ENCODE measurements around the gene MOAP1. TPM values are rescaled to one million over a fixed set of nuclear protein-coding genes. Genes with fewer than 3 reads are reported as not detected.

Gene MOAP1
- total and polyA plus RNA-seq, 2 of the 8 experiments (the other 6 are each of a cell fraction or from before 2014, with no cell fraction given), result 18.3 to 20.1 TPM

DNA sequence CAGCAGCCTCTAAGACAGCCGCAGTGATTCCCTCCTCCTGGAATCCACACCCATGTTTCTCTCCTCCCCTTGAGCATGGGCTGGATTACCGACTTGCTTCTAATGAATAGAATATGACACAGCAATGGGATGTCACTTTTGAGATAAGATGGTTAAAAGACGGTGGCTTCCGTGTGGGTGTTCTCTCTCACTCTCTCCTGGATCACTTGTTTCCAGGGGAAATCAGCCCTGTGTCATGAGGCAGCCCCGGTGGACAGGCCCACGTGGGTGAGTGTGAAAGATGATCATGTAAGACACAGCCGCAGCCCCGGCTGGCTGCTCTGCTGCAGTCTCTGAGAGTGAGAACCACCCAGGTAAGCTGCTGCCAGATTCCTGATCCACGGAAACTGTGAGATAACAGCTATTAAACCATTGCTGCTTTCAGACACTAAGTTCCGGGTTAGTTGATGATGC is 10.7 kb downstream of the MOAP1 start (continued):
- TF ChIP-seq, protein P1, sequence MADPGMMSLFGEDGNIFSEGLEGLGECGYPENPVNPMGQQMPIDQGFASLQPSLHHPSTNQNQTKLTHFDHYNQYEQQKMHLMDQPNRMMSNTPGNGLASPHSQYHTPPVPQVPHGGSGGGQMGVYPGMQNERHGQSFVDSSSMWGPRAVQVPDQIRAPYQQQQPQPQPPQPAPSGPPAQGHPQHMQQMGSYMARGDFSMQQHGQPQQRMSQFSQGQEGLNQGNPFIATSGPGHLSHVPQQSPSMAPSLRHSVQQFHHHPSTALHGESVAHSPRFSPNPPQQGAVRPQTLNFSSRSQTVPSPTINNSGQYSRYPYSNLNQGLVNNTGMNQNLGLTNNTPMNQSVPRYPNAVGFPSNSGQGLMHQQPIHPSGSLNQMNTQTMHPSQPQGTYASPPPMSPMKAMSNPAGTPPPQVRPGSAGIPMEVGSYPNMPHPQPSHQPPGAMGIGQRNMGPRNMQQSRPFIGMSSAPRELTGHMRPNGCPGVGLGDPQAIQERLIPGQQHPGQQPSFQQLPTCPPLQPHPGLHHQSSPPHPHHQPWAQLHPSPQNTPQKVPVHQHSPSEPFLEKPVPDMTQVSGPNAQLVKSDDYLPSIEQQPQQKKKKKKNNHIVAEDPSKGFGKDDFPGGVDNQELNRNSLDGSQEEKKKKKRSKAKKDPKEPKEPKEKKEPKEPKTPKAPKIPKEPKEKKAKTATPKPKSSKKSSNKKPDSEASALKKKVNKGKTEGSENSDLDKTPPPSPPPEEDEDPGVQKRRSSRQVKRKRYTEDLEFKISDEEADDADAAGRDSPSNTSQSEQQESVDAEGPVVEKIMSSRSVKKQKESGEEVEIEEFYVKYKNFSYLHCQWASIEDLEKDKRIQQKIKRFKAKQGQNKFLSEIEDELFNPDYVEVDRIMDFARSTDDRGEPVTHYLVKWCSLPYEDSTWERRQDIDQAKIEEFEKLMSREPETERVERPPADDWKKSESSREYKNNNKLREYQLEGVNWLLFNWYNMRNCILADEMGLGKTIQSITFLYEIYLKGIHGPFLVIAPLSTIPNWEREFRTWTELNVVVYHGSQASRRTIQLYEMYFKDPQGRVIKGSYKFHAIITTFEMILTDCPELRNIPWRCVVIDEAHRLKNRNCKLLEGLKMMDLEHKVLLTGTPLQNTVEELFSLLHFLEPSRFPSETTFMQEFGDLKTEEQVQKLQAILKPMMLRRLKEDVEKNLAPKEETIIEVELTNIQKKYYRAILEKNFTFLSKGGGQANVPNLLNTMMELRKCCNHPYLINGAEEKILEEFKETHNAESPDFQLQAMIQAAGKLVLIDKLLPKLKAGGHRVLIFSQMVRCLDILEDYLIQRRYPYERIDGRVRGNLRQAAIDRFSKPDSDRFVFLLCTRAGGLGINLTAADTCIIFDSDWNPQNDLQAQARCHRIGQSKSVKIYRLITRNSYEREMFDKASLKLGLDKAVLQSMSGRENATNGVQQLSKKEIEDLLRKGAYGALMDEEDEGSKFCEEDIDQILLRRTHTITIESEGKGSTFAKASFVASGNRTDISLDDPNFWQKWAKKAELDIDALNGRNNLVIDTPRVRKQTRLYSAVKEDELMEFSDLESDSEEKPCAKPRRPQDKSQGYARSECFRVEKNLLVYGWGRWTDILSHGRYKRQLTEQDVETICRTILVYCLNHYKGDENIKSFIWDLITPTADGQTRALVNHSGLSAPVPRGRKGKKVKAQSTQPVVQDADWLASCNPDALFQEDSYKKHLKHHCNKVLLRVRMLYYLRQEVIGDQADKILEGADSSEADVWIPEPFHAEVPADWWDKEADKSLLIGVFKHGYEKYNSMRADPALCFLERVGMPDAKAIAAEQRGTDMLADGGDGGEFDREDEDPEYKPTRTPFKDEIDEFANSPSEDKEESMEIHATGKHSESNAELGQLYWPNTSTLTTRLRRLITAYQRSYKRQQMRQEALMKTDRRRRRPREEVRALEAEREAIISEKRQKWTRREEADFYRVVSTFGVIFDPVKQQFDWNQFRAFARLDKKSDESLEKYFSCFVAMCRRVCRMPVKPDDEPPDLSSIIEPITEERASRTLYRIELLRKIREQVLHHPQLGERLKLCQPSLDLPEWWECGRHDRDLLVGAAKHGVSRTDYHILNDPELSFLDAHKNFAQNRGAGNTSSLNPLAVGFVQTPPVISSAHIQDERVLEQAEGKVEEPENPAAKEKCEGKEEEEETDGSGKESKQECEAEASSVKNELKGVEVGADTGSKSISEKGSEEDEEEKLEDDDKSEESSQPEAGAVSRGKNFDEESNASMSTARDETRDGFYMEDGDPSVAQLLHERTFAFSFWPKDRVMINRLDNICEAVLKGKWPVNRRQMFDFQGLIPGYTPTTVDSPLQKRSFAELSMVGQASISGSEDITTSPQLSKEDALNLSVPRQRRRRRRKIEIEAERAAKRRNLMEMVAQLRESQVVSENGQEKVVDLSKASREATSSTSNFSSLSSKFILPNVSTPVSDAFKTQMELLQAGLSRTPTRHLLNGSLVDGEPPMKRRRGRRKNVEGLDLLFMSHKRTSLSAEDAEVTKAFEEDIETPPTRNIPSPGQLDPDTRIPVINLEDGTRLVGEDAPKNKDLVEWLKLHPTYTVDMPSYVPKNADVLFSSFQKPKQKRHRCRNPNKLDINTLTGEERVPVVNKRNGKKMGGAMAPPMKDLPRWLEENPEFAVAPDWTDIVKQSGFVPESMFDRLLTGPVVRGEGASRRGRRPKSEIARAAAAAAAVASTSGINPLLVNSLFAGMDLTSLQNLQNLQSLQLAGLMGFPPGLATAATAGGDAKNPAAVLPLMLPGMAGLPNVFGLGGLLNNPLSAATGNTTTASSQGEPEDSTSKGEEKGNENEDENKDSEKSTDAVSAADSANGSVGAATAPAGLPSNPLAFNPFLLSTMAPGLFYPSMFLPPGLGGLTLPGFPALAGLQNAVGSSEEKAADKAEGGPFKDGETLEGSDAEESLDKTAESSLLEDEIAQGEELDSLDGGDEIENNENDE (IDR thresholded peaks at IDR 0.05; ENCODE audit: insufficient replicate concordance, low read length), result no peak
- TF ChIP-seq, protein P2, sequence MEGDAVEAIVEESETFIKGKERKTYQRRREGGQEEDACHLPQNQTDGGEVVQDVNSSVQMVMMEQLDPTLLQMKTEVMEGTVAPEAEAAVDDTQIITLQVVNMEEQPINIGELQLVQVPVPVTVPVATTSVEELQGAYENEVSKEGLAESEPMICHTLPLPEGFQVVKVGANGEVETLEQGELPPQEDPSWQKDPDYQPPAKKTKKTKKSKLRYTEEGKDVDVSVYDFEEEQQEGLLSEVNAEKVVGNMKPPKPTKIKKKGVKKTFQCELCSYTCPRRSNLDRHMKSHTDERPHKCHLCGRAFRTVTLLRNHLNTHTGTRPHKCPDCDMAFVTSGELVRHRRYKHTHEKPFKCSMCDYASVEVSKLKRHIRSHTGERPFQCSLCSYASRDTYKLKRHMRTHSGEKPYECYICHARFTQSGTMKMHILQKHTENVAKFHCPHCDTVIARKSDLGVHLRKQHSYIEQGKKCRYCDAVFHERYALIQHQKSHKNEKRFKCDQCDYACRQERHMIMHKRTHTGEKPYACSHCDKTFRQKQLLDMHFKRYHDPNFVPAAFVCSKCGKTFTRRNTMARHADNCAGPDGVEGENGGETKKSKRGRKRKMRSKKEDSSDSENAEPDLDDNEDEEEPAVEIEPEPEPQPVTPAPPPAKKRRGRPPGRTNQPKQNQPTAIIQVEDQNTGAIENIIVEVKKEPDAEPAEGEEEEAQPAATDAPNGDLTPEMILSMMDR (IDR thresholded peaks at IDR 0.05; ENCODE audit: control extremely low read depth in 1 of 3, insufficient read depth in 1 of 3, low read depth in 1 of 3, low read length in 3 of 3), result no peak
- TF ChIP-seq RAD21 (IDR thresholded peaks at IDR 0.05 in 1 of 2, conservative IDR thresholded peaks at IDR 0.05 in 1 of 2; ENCODE audit: low read depth in 2 of 2, low read length in 2 of 2), result no peak
- TF ChIP-seq NRF1 (IDR thresholded peaks at IDR 0.05; ENCODE audit: low read depth, low read length), result no peak
- no peak for TF ChIP-seq CBX8 (IDR thresholded peaks at IDR 0.05; ENCODE audit: borderline replicate concordance, low read depth, low read length)
- TF ChIP-seq FOSL1 (IDR thresholded peaks at IDR 0.05; ENCODE audit: insufficient read depth, low read depth, low read length), result no peak
- TF ChIP-seq EGR1 (IDR thresholded peaks at IDR 0.05; ENCODE audit: borderline replicate concordance, low read depth, low read length), result no peak
